Calu3 (cell line): ENCODE data around the gene AOAH. TPM values are rescaled to one million over a fixed set of nuclear protein-coding genes. Genes with fewer than 3 reads are reported as not detected.

ENCODE experiments used
- BruUV-seq: library from RNA; stranded (reverse); fragments of 400-500 nt; replicated peaks from 2 replicates; lab custom pipeline; 2021; lab: Mats Ljungman, UMichigan
- CTCF ChIA-PET: fragments of 300-600 bp; sonication (Branson Sonifier 250); formaldehyde crosslinking; loops from one replicate; lab custom pipeline; 2022; ENCODE audit warnings: antibody characterized with exemption; lab: Charles Lee
- DNase-seq: peaks from one replicate; pipeline ENCODE4 v3.0.0; 2022
- H3K27ac Mint-ChIP-seq: one replicate; pipeline ENCODE4 v1.8.0; 2022; ENCODE audit warnings: mixed read lengths; ENCODE audit not compliant: unreplicated experiment
- H3K27me3 Mint-ChIP-seq: one replicate; pipeline ENCODE4 v1.8.0; 2022; ENCODE audit warnings: mixed read lengths; ENCODE audit not compliant: unreplicated experiment
- H3K36me3 Mint-ChIP-seq: one replicate; pipeline ENCODE4 v1.8.0; 2022; ENCODE audit warnings: mild to moderate bottlenecking, moderate library complexity, mixed read lengths; ENCODE audit not compliant: insufficient read depth, unreplicated experiment
- H3K4me1 Mint-ChIP-seq: one replicate; pipeline ENCODE4 v1.8.0; 2022; ENCODE audit warnings: mild to moderate bottlenecking, low read depth, mixed read lengths; ENCODE audit not compliant: unreplicated experiment
- H3K4me3 Mint-ChIP-seq: one replicate; pipeline ENCODE4 v1.8.0; 2022; ENCODE audit warnings: mild to moderate bottlenecking, low read depth, moderate library complexity, mixed read lengths; ENCODE audit not compliant: unreplicated experiment
- H3K9me3 Mint-ChIP-seq: one replicate; pipeline ENCODE4 v1.8.0; 2022; ENCODE audit warnings: low read depth, mixed read lengths; ENCODE audit not compliant: unreplicated experiment
- CTCF ChIP-seq: fragments of 200-600 bp; IDR thresholded peaks from one replicate; pipeline ENCODE4 v1.8.0; 2022; ENCODE audit warnings: antibody characterized with exemption; ENCODE audit not compliant: unreplicated experiment
- intact Hi-C: fragments of 100-400 bp; cut with micrococcal nuclease; formaldehyde crosslinking; loops from one replicate; pipeline ENCODE4 v1.10.0; 2022; ENCODE audit not compliant: unreplicated experiment
- total RNA-seq: library from RNA; stranded (reverse); gene quantifications from 2 replicates; pipeline ENCODE4 v1.2.3, GENCODE V29; 2022

Gene AOAH
- total RNA-seq, 1 experiment from 2014 or later = not detected

- Mint-ChIP-seq H3K27me3 (no peaks in the 10 kb centered on the region), H3K27ac (no peak overlapping the region), H3K9me3 (no peaks in the 10 kb centered on the region), H3K36me3 (no peaks in the 10 kb centered on the region), H3K4me1 (no peaks in the 10 kb centered on the region), H3K4me3 (no peak overlapping the region)
- no peak for TF ChIP-seq CTCF
- CTCF ChIA-PET = no interaction called here
- intact Hi-C loops = no loop called here
- no peak for DNase-seq
- no TSS peak for BruUV-seq
Observed at GRCh38 chr7:36538126-36538525, 186.2 kb downstream of the AOAH start.

- intact Hi-C loops = no loop called here
- Mint-ChIP-seq H3K4me3 (no peak overlapping the region), H3K27ac (no peak overlapping the region), H3K4me1 (no peaks in the 10 kb centered on the region), H3K27me3 (no peaks in the 10 kb centered on the region), H3K36me3 (no peaks in the 10 kb centered on the region), H3K9me3 (no peaks in the 10 kb centered on the region)
- CTCF ChIA-PET = interaction anchor here (0.9 kb wide), 1 partner anchor 366 kb away, joined by 4 read pairs; no protein-coding TSS in a partner anchor
- no peak for TF ChIP-seq CTCF
- no peak for DNase-seq
- no TSS peak for BruUV-seq
Observed at GRCh38 chr7:36535866-36536664, 188.2 kb downstream of the AOAH start.

GRCh38 chr7:36533717-36534116, 190.6 kb downstream of the AOAH start:
- no TSS peak for BruUV-seq
- CTCF ChIA-PET = no interaction called here
- intact Hi-C loops = no loop called here
- Mint-ChIP-seq H3K27ac (no peak overlapping the region), H3K4me1 (no peaks in the 10 kb centered on the region), H3K27me3 (no peaks in the 10 kb centered on the region), H3K4me3 (no peak overlapping the region), H3K9me3 (no peaks in the 10 kb centered on the region), H3K36me3 (no peaks in the 10 kb centered on the region)
- no peak for TF ChIP-seq CTCF
- DNase-seq = no peak

GRCh38 chr7:36532981-36533499, 191.3 kb downstream of the AOAH start:
- no peak for DNase-seq
- BruUV-seq = no TSS peak
- H3K36me3 Mint-ChIP-seq = no peaks in the 10 kb centered on the region
- H3K4me3 Mint-ChIP-seq = no peak overlapping the region
- no peaks in the 10 kb centered on the region for H3K4me1 Mint-ChIP-seq
- no peak for TF ChIP-seq CTCF
- no peak overlapping the region for H3K27ac Mint-ChIP-seq
- H3K9me3 Mint-ChIP-seq = no peaks in the 10 kb centered on the region
- intact Hi-C loops = no loop called here
- CTCF ChIA-PET = no interaction called here
- H3K27me3 Mint-ChIP-seq = no peaks in the 10 kb centered on the region
